GM12878 (cell line): Measurements from ENCODE around the gene VSTM2B. TPM values are rescaled to one million over a fixed set of nuclear protein-coding genes. Genes with fewer than 3 reads are reported as not detected.
"Not testable (repeated sequence)": the region's sequence is repeated elsewhere in the genome, so short reads cannot be mapped to it uniquely, and the experiment has no call there.

Experiments used
- ATAC-seq: fragments of 200-7000 bp; cut with Tn5 transposase; 3 replicates; pipeline ENCODE4 v1.9.1; 2020; ENCODE audit warnings: mild to moderate bottlenecking, moderate library complexity
- BruUV-seq: library from RNA; stranded (reverse); fragments of 400-500 nt; replicated peaks from 2 replicates; lab custom pipeline; 2021; lab: Mats Ljungman, UMichigan
- CTCF ChIA-PET: fragments of 300-600 bp; sonication (Branson Sonifier 250); formaldehyde crosslinking; extraction: SDS; loops from one replicate; lab custom pipeline; 2021; ENCODE audit warnings: inconsistent platforms; lab: Yijun Ruan, JAX
- POLR2A ChIA-PET: fragments of 350-600 bp; formaldehyde crosslinking; extraction: SDS; loops from one replicate; lab custom pipeline; 2021; ENCODE audit warnings: inconsistent platforms; lab: Charles Lee
- RAD21 ChIA-PET: fragments of 300-600 bp; sonication (Branson Sonifier 250); formaldehyde crosslinking; loops from one replicate; lab custom pipeline; 2023; ENCODE audit warnings: antibody characterized with exemption; ENCODE audit not compliant: unreplicated experiment; lab: Charles Lee
- SMC1A ChIA-PET: fragments of 300-600 bp; sonication (Branson Sonifier 250); formaldehyde crosslinking; loops from one replicate; lab custom pipeline; 2023; ENCODE audit not compliant: unreplicated experiment, uncharacterized antibody; lab: Charles Lee
- DNase-seq: peaks from one replicate; pipeline ENCODE4 v3.0.0-alpha.2; 2011; ENCODE audit warnings: low read depth, low spot score
- FAIRE-seq: peaks from 3 replicates; lab custom pipeline; 2011; peaks lifted over from hg19 to GRCh38; lab: Jason Lieb, UNC
- H2AFZ ChIP-seq: 2 replicates; pipeline ENCODE4 v1.6.0; 2011; ENCODE audit warnings: low read depth, low read length, control low read depth; ENCODE audit not compliant: control insufficient read depth
- H3K27ac ChIP-seq: 2 replicates; pipeline ENCODE4 v1.5.1; 2011; ENCODE audit warnings: control low read depth; ENCODE audit not compliant: control insufficient read depth, insufficient read depth
- H3K27me3 ChIP-seq, 2 experiments: replicated peaks in 1 of 2; 2 replicates each; pipeline versions ENCODE4 v1.6.0 to v1.6.1; 2011; ENCODE audit warnings: low read length in 1 of 2; ENCODE audit not compliant: control insufficient read depth in 2 of 2, insufficient read depth in 2 of 2
- H3K36me3 ChIP-seq, 2 experiments: 2 replicates each; pipeline ENCODE4 v1.5.1; 2011; ENCODE audit warnings: low read length in 1 of 2; ENCODE audit not compliant: control insufficient read depth in 2 of 2, insufficient read depth in 2 of 2
- H3K4me1 ChIP-seq: 2 replicates; pipeline ENCODE4 v1.6.1; 2011; ENCODE audit warnings: mild to moderate bottlenecking, low read length, moderate library complexity, mixed read lengths; ENCODE audit not compliant: control insufficient read depth, insufficient read depth
- H3K4me2 ChIP-seq: 2 replicates; pipeline ENCODE4 v1.6.0; 2011; ENCODE audit warnings: control low read depth; ENCODE audit not compliant: control insufficient read depth, insufficient read depth
- H3K4me3 ChIP-seq: fragments of 200-600 bp; sonication (generic); 2 replicates; pipeline ENCODE4 v1.5.1; 2016
- H3K79me2 ChIP-seq: 2 replicates; pipeline ENCODE4 v1.6.0; 2011; ENCODE audit warnings: low read length; ENCODE audit not compliant: control insufficient read depth, insufficient read depth
- H3K9ac ChIP-seq: 2 replicates; pipeline ENCODE4 v1.8.0; 2011; ENCODE audit warnings: low read length, control low read depth, mixed read lengths; ENCODE audit not compliant: control insufficient read depth, insufficient read depth
- H3K9me3 ChIP-seq: replicated peaks from 3 replicates; pipeline ENCODE4 v1.5.1; 2011; ENCODE audit warnings: mild to moderate bottlenecking, low read length; ENCODE audit not compliant: control insufficient read depth, insufficient read depth
- H4K20me1 ChIP-seq: 2 replicates; pipeline ENCODE4 v1.6.0; 2011; ENCODE audit not compliant: control insufficient read depth, insufficient read depth
- CBX5 ChIP-seq: sonication (generic); IDR thresholded peaks from 2 replicates; pipeline ENCODE4 v1.6.1; 2016; ENCODE audit warnings: low read depth, moderate library complexity, mild to moderate bottlenecking, inconsistent platforms
- IKZF1 ChIP-seq: fragments of 450-650 bp; conservative IDR thresholded peaks from 2 replicates; pipeline ENCODE4 v1.6.1; 2017; ENCODE audit warnings: antibody characterized with exemption, mild to moderate bottlenecking
- POLR2A ChIP-seq: IDR thresholded peaks from 2 replicates; pipeline ENCODE4 v1.6.1; 2011; ENCODE audit warnings: low read depth, mild to moderate bottlenecking, low read length
- RFX5 ChIP-seq: IDR thresholded peaks from 2 replicates; pipeline ENCODE4 v1.6.1; 2011; ENCODE audit warnings: low read depth, low read length, improper control_type of control experiment
- SKIL ChIP-seq: fragments of 450-650 bp; IDR thresholded peaks from 2 replicates; pipeline ENCODE4 v1.6.1; 2017; ENCODE audit warnings: mild to moderate bottlenecking, low read depth, inconsistent platforms; ENCODE audit not compliant: poor library complexity, severe bottlenecking
- WGBS: methylation state at CpG from one replicate; pipeline ENCODE4 v1.1.6; 2016; ENCODE audit warnings: low lambda C conversion rate; ENCODE audit not compliant: insufficient replicate concordance, insufficient coverage; ENCODE audit errors: missing lambda C conversion rate; 5-methylcytosine and 5-hydroxymethylcytosine counted together
- in situ Hi-C: fragments of 300-500 bp; cut with MboI; formaldehyde crosslinking; loops from 9 replicates; pipeline ENCODE4 v1.14.3; 2018; ENCODE audit warnings: mixed read lengths
- intact Hi-C: fragments of 100-400 bp; cut with micrococcal nuclease; formaldehyde crosslinking; loops from one replicate; pipeline ENCODE4 v1.14.2; 2022; ENCODE audit not compliant: unreplicated experiment
- polyA plus RNA-seq, 11 experiments: library from polyadenylated mRNA; depleted of rRNA in 4 of 11; unstranded in 6 of 11; stranded (reverse) in 5 of 11; fragments of >200 nt; fragmentation: Nextera tagmentation in 4 of 11; fragmentation: Illumina TruSeq in 1 of 11; extraction: Ambion mirVana in 4 of 11; extraction: Trizol in 1 of 11; gene quantifications; 1 replicate in 1 of 11; 2 replicates in 10 of 11; pipeline versions ENCODE4 v1.2.1 to v1.2.3, GENCODE V29; 2011 to 2016; ENCODE audit warnings: inconsistent platforms in 2 of 11, missing spikeins in 2 of 11, low read depth in 1 of 11
- total RNA-seq, 4 experiments: library from RNA; depleted of rRNA in 3 of 4; stranded (reverse); fragments of >200 nt in 3 of 4; fragmentation: Illumina TruSeq in 1 of 4; extraction: Trizol in 1 of 4; gene quantifications; 2 replicates each; pipeline versions ENCODE4 v1.2.1 to v1.2.3, GENCODE V29; 2013 to 2021

The VSTM2B gene
- total and polyA plus RNA-seq, 10 of the 15 experiments (the other 5 are each of a cell fraction or from before 2014, with no cell fraction given): not detected

- ChIA-PET CTCF (no interaction called here), POLR2A (no interaction called here)
- H3K36me3 ChIP-seq: no peaks in the 10 kb centered on the region
Measured at GRCh38 chr19:29554149-29554548, 28.4 kb downstream of the VSTM2B start.

GRCh38 chr19:29559110-29559509, 33.3 kb downstream of the VSTM2B start:
- POLR2A ChIA-PET, FAIRE-seq: not testable (repeated sequence)

More at GRCh38 chr19:29554149-29554548, 28.4 kb downstream of the VSTM2B start:
- BruUV-seq: no TSS peak
- ChIA-PET SMC1A (no interaction called here), RAD21 (no interaction called here)
- Histone ChIP-seq H3K27ac (no peak overlapping the region), H3K27me3 (no peaks in the 10 kb centered on the region), H3K9ac (no peak overlapping the region), H2AFZ (no peak overlapping the region), H3K4me1 (no peaks in the 10 kb centered on the region), H3K4me2 (no peak overlapping the region), H3K79me2 (no peaks in the 10 kb centered on the region), H3K4me3 (no peak overlapping the region), H3K9me3 (no peaks in the 10 kb centered on the region; the same call in 2 of the 3 replicates), H4K20me1 (no peaks in the 10 kb centered on the region)
- no peak for TF ChIP-seq RFX5
- no peak for TF ChIP-seq POLR2A
- no peak for TF ChIP-seq SKIL
- no peak for TF ChIP-seq CBX5
- no peak for TF ChIP-seq IKZF1
- ATAC-seq: no peak
- no peak for FAIRE-seq
- intact Hi-C loops: no loop called here
- DNase-seq: no peak
- in situ Hi-C loops: no loop called here
- 86% methylated on average over 1 of the region's 1 CpG for WGBS

More at GRCh38 chr19:29559110-29559509, 33.3 kb downstream of the VSTM2B start:
- H3K4me1 ChIP-seq, H3K4me2 ChIP-seq, intact Hi-C loops, ATAC-seq, CTCF ChIA-PET, H3K4me3 ChIP-seq, H3K36me3 ChIP-seq, H3K27ac ChIP-seq, H4K20me1 ChIP-seq, H2AFZ ChIP-seq, in situ Hi-C loops, BruUV-seq, RAD21 ChIA-PET, SMC1A ChIA-PET, DNase-seq, H3K9me3 ChIP-seq, H3K27me3 ChIP-seq, H3K9ac ChIP-seq, H3K79me2 ChIP-seq: not testable (repeated sequence)
- 27% methylated on average over 2 of the region's 2 CpGs for WGBS
